Measurements from ENCODE around the gene C22orf42.
"Not testable (repeated sequence)": the region's sequence is repeated elsewhere in the genome, so short reads cannot be mapped to it uniquely, and the experiment has no call there.

C22orf42 gene

DNA sequence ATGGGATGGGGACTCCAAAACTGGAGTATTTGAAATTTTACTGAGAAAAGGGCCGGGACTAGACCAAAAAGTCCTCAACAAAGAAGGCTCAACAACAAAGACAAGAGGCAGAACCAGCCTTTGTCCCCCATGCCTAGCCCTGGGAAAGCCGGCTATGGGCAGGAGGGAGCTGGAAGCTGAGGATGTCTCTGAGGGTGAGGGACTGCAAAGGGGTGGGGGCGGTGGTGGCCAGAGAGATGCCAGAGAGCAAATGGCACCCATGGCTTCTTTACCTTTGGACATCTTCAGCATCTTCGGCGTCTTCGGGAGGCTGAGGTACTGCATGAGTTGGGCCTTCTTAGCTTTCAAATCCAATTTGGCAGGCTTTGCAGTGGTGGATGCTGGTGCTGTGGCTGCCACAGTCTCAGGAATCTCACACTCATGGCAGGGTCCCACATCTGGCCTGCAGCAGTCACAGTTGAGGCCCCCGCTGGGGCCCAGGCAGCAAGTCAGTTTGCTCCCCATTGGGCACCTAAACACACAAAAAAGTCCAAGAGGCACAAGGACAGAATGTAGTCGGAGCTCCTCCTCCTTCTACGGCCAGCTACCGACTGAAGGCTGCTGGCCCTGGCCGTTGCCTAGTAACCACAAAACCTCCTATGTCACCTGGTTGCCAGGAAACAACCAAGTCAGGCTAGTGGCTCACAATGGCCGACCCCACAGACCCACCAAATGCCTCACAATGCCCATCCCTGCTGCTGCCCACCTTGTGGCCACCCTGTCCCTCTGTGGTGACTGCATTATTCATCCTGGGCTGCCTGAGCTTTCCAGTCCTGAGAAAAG is at the start of gene C22orf42:
Gene C22orf42 (minus strand): TSS at position 592 of the 822 bp plus-strand sequence. CDS start 88 bp downstream, at position 504.
- no peak for DNase-seq (ENCODE audit: extremely low read depth in 1 of 2, low read depth in 1 of 2)

GRCh38 chr22:32208681-32209080 is 49.6 kb upstream of the C22orf42 start:
- no peak for DNase-seq (ENCODE audit: extremely low read depth in 1 of 2, low read depth in 1 of 2)

DNA sequence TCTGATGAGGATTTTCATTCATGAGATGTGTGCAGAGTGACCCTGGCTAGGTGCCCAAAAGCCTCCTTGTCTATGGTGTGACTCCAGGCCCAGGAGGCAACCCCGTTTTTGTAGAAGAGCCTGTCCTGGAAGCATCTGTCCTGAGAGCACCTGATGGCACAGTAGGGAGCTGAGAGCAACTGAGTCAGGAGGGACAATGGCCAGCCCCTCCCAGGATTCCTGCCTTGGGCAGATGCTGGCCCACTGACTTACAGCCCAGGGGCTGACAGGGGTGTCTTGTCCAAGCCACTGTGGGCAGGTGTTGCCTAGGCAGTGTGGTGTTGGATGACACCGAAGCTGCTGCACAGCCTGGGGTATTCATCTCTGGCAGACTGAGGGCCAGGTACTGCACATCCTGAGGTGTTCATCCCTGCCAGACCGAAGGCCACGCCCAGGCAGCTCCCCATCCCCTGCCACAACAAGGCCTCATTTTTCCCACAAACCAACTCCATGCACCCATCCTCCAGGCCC is 48.9 kb upstream of the C22orf42 start:
- no peak for DNase-seq (ENCODE audit: extremely low read depth in 1 of 2, low read depth in 1 of 2)

DNA sequence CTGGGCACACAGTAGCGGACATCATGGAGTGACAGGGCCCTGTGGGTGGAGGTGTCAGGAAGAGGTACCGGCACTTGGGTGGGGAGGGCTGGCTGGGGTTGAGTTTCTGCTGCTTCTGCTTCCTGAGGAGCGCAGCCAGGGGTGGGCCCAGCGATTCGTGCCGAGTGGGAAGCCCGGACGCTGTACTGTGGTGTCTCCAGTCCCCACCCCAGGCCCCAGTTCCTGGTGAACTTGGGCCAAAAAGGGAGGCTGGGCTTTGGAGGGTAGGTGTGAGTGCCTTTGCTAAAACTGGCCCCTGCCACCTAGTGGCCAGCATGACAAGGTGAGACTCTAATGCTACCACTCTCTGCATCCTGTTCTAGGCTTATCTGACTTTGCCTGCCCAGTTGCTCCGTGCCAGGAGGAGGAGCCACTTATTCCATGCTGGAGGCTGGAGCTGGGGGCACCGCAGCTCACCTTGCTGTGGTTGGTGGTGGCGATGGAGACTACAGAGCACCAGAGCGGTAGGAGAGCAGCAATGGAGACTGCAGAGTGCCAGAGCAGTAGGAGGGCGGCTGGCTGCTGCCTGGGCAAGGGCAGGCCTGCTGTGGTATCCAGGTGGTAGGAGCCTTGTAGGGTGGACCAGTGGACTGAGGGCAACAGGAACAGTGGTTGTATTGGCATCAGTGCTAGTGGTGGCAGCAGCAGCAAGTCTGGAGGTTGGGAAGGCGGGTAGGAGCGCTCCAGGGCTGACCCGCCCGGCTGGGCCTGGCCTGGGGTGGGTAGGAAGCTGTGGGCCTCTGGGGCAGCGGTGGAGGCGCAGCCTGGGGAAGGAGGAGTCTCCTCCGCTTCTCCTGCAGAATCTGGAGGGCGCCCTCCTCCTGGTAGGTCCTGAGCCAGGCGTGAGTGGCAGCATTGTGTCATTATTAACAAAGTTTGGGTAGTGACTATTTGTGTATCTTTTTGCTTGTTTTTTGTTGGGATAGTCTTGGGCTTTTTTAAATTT is 48.0 kb upstream of the C22orf42 start:
- no peak for DNase-seq (ENCODE audit: extremely low read depth in 1 of 2, low read depth in 1 of 2)

DNA sequence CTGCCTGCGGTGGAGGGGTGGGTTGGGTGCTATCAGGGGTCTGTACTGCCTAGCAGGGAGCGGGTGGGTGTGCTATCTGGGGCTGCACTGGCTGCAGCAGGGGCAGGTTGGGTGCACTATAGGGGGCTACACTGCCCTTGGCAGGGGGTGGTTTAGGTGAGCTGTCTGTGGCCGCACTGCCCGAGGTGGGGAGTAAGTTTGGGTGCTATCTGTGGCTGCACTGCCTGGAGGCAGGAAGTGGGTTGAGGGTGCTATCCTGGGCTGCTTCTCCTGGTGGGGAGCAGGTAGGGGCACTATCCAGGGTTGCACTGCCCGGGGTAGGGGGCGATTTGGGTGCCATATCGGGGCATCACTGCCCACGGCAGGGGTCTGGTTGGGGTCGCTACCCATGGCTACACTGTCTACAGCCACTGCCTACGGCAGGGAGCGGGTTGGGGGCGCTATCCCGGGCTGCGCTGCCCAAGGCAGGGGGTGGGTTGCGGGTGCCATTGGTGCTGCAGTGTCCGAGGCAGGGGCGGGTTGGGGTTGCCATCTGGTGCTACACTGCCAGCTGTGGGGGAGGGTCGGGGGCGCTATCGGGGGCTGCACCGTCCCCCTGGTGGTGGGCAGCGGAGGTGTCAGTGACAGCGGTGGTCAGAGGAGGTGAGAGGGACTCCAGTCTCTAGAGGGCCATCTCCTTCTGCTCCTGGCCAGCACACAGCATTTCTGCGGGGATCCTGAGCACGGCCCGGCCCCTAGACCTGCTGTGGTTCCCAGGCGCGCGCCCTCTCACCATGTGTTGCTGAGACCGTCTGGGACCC is 47.1 kb upstream of the C22orf42 start:
- no peak for DNase-seq (ENCODE audit: extremely low read depth in 1 of 2, low read depth in 1 of 2)

GRCh38 chr22:32204856-32205722 is 46.0 kb upstream of the C22orf42 start, which contains the start of gene RFPL2:
TSS of gene RFPL2 (minus strand) at chr22:32205073. CDS start at chr22:32202451, 2,622 bp downstream.
- peak in 1 of 2 donors; percentile 47 for DNase-seq (ENCODE audit: extremely low read depth in 1 of 2, low read depth in 1 of 2)

GRCh38 chr22:32204040-32204855 is 45.1 kb upstream of the C22orf42 start:
- no peak for DNase-seq (ENCODE audit: extremely low read depth in 1 of 2, low read depth in 1 of 2)

GRCh38 chr22:32203181-32204039 is 44.3 kb upstream of the C22orf42 start:
- no peak for DNase-seq (ENCODE audit: extremely low read depth in 1 of 2, low read depth in 1 of 2)

DNA sequence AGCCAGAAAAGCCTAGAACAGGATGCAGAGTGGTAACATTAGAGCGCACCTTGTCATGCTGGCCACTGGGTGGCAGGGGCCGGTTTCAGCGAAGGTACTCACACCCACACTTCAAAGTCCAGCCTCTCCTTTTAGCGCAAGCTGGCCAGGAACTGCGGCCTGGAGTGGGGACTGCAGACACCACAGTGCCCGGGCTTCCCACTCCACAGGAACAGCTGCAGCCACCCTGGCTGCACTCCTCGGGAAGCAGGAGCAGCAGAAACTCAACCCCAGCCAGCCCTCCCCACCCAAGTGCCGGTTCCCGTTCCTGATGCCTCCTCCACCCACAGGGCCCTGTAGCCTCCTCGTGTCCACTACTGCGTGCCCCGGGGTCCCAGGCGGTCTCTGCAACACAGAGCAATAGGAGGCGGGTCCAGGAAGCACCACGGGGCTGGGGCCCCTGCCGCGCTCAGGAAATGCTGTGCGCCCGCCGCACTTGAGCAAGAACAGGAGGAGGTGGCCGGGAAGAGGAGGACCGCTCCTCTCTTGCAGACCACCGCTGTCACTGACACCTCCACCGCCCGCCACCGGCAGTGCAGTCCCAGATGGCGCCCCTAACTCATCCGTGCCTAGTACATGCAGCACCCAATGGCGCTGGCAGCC is 43.6 kb upstream of the C22orf42 start:
- DNase-seq (ENCODE audit: extremely low read depth in 1 of 2, low read depth in 1 of 2), result no peak

DNA sequence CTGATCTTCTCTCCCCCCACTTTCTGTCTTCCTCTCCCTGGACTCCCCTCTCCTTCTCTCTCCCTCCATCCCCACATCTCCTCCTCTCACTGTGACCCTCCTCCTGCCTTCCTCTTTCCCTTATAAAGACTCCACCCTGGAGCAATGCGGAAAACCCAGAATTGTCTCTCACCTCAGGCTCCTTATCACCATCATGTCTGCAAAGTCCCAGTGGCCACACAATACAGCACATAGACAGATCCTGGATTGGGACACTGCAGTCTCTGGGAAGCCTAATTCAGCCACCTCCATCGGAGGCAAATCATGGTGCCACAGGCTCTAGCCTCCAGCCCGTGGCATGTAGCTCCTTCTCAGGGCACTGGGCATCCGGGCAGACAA is 43.0 kb upstream of the C22orf42 start:
- no peak for DNase-seq (ENCODE audit: extremely low read depth in 1 of 2, low read depth in 1 of 2)

GRCh38 chr22:32200752-32201151 is 41.6 kb upstream of the C22orf42 start:
- DNase-seq (ENCODE audit: extremely low read depth in 1 of 2, low read depth in 1 of 2), result no peak

GRCh38 chr22:32199961-32200360 is 40.9 kb upstream of the C22orf42 start:
- DNase-seq (ENCODE audit: extremely low read depth in 1 of 2, low read depth in 1 of 2), result no peak

GRCh38 chr22:32199341-32199740 is 40.2 kb upstream of the C22orf42 start:
- no peak for DNase-seq (ENCODE audit: extremely low read depth in 1 of 2, low read depth in 1 of 2)

GRCh38 chr22:32197553-32198226 is 38.6 kb upstream of the C22orf42 start:
- DNase-seq (ENCODE audit: extremely low read depth in 1 of 2, low read depth in 1 of 2), result not testable (repeated sequence)

- DNase-seq (ENCODE audit: extremely low read depth in 1 of 2, low read depth in 1 of 2), result not testable (repeated sequence)
Observed at GRCh38 chr22:32195900-32196299, 36.8 kb upstream of the C22orf42 start.

- DNase-seq (ENCODE audit: extremely low read depth in 1 of 2, low read depth in 1 of 2), result not testable (repeated sequence)
Observed at GRCh38 chr22:32193346-32193745, 34.2 kb upstream of the C22orf42 start.

- DNase-seq (ENCODE audit: extremely low read depth in 1 of 2, low read depth in 1 of 2), result not testable (repeated sequence)
Observed at GRCh38 chr22:32191021-32191420, 31.9 kb upstream of the C22orf42 start.

All from stimulated activated CD8-positive, alpha-beta memory T cell treated with anti-CD3 and anti-CD28 coated beads, Interleukin-7, amount 100 ng/mL, for 48 hours (primary cell).